ENCODE results near the gene PARVB.

DNA sequence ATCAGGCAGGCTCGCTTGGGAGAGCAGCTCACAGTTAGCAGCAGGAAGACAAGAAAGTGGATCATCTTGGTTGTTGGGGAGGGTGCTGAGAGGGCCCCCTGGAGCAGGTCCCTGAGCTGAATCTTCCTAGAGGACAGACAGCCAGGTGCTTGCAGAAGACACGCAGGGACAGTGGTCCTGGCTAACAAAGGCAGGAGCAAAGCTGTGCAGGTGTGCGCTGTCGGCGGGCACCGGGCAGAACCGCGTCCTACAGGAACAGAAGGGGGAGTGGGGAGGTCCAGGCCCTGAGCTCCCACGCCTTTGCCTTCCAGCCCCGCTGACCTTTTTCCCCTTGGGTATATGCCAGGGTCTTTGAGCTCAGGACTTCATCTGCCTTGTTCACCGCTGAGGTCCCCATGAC lies 30.1 kb upstream of the PARVB start:
- TF ChIP-seq, protein P1, sequence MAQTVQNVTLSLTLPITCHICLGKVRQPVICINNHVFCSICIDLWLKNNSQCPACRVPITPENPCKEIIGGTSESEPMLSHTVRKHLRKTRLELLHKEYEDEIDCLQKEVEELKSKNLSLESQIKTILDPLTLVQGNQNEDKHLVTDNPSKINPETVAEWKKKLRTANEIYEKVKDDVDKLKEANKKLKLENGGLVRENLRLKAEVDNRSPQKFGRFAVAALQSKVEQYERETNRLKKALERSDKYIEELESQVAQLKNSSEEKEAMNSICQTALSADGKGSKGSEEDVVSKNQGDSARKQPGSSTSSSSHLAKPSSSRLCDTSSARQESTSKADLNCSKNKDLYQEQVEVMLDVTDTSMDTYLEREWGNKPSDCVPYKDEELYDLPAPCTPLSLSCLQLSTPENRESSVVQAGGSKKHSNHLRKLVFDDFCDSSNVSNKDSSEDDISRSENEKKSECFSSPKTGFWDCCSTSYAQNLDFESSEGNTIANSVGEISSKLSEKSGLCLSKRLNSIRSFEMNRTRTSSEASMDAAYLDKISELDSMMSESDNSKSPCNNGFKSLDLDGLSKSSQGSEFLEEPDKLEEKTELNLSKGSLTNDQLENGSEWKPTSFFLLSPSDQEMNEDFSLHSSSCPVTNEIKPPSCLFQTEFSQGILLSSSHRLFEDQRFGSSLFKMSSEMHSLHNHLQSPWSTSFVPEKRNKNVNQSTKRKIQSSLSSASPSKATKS (CRISPR knock-in tag; IDR thresholded peaks at IDR 0.05), result no peak
- TF ChIP-seq POLR2A (conservative IDR thresholded peaks at IDR 0.05) (no peak), CBFA2T2 (conservative IDR thresholded peaks at IDR 0.05) (no peak), ZNF165 (CRISPR knock-in tag; IDR thresholded peaks at IDR 0.05; ENCODE audit: borderline replicate concordance) (no peak)
- TF ChIP-seq, protein P2, sequence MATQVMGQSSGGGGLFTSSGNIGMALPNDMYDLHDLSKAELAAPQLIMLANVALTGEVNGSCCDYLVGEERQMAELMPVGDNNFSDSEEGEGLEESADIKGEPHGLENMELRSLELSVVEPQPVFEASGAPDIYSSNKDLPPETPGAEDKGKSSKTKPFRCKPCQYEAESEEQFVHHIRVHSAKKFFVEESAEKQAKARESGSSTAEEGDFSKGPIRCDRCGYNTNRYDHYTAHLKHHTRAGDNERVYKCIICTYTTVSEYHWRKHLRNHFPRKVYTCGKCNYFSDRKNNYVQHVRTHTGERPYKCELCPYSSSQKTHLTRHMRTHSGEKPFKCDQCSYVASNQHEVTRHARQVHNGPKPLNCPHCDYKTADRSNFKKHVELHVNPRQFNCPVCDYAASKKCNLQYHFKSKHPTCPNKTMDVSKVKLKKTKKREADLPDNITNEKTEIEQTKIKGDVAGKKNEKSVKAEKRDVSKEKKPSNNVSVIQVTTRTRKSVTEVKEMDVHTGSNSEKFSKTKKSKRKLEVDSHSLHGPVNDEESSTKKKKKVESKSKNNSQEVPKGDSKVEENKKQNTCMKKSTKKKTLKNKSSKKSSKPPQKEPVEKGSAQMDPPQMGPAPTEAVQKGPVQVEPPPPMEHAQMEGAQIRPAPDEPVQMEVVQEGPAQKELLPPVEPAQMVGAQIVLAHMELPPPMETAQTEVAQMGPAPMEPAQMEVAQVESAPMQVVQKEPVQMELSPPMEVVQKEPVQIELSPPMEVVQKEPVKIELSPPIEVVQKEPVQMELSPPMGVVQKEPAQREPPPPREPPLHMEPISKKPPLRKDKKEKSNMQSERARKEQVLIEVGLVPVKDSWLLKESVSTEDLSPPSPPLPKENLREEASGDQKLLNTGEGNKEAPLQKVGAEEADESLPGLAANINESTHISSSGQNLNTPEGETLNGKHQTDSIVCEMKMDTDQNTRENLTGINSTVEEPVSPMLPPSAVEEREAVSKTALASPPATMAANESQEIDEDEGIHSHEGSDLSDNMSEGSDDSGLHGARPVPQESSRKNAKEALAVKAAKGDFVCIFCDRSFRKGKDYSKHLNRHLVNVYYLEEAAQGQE (IDR thresholded peaks at IDR 0.05; ENCODE audit: borderline replicate concordance), result no peak
- TF ChIP-seq, protein P2 (CRISPR knock-in tag; IDR thresholded peaks at IDR 0.05; ENCODE audit: low read depth), result no peak
- TF ChIP-seq, protein P3, sequence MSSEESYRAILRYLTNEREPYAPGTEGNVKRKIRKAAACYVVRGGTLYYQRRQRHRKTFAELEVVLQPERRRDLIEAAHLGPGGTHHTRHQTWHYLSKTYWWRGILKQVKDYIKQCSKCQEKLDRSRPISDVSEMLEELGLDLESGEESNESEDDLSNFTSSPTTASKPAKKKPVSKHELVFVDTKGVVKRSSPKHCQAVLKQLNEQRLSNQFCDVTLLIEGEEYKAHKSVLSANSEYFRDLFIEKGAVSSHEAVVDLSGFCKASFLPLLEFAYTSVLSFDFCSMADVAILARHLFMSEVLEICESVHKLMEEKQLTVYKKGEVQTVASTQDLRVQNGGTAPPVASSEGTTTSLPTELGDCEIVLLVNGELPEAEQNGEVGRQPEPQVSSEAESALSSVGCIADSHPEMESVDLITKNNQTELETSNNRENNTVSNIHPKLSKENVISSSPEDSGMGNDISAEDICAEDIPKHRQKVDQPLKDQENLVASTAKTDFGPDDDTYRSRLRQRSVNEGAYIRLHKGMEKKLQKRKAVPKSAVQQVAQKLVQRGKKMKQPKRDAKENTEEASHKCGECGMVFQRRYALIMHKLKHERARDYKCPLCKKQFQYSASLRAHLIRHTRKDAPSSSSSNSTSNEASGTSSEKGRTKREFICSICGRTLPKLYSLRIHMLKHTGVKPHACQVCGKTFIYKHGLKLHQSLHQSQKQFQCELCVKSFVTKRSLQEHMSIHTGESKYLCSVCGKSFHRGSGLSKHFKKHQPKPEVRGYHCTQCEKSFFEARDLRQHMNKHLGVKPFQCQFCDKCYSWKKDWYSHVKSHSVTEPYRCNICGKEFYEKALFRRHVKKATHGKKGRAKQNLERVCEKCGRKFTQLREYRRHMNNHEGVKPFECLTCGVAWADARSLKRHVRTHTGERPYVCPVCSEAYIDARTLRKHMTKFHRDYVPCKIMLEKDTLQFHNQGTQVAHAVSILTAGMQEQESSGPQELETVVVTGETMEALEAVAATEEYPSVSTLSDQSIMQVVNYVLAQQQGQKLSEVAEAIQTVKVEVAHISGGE (CRISPR knock-in tag; IDR thresholded peaks at IDR 0.05), result no peak
- TF ChIP-seq, protein P4, sequence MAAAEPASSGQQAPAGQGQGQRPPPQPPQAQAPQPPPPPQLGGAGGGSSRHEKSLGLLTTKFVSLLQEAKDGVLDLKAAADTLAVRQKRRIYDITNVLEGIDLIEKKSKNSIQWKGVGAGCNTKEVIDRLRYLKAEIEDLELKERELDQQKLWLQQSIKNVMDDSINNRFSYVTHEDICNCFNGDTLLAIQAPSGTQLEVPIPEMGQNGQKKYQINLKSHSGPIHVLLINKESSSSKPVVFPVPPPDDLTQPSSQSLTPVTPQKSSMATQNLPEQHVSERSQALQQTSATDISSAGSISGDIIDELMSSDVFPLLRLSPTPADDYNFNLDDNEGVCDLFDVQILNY (CRISPR knock-in tag; IDR thresholded peaks at IDR 0.05), result no peak
- TF ChIP-seq, protein P5, sequence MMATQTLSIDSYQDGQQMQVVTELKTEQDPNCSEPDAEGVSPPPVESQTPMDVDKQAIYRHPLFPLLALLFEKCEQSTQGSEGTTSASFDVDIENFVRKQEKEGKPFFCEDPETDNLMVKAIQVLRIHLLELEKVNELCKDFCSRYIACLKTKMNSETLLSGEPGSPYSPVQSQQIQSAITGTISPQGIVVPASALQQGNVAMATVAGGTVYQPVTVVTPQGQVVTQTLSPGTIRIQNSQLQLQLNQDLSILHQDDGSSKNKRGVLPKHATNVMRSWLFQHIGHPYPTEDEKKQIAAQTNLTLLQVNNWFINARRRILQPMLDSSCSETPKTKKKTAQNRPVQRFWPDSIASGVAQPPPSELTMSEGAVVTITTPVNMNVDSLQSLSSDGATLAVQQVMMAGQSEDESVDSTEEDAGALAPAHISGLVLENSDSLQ (IDR thresholded peaks at IDR 0.05), result no peak
